ENCODE measurements around the gene OCEL1.

GRCh38 chr19:17268754-17269153, 42.7 kb downstream of the OCEL1 start:
- TF ChIP-seq CTCF (CRISPR knock-in tag; IDR thresholded peaks at IDR 0.05), result no peak
- no peak for TF ChIP-seq IKZF1 (IDR thresholded peaks at IDR 0.05)
- no peak for TF ChIP-seq ZBTB7A (CRISPR knock-in tag; IDR thresholded peaks at IDR 0.05)
- TF ChIP-seq DMAP1 (CRISPR knock-in tag; IDR thresholded peaks at IDR 0.05), result no peak
- TF ChIP-seq RAD21 (CRISPR knock-in tag; IDR thresholded peaks at IDR 0.05), result no peak
- TF ChIP-seq BHLHE40 (IDR thresholded peaks at IDR 0.05; ENCODE audit: low read length), result no peak
- TF ChIP-seq REST (IDR thresholded peaks at IDR 0.05; ENCODE audit: borderline replicate concordance in 1 of 2, low read depth in 1 of 2, low read length in 2 of 2), result no peak
- no peak for TF ChIP-seq EP300 (IDR thresholded peaks at IDR 0.05; ENCODE audit: low read depth in 2 of 2, low read length in 2 of 2)
- TF ChIP-seq EP300 (CRISPR knock-in tag; IDR thresholded peaks at IDR 0.05; ENCODE audit: borderline replicate concordance), result no peak
- no peak for TF ChIP-seq KMT2B (CRISPR knock-in tag; IDR thresholded peaks at IDR 0.05)

Data from HepG2 (cell line).